Measurements from ENCODE around the gene ANXA2R. TPM values are rescaled to one million over a fixed set of nuclear protein-coding genes. Genes with fewer than 3 reads are reported as not detected.
A peak's percentile ranks its signal among the peaks of the same experiment; 100 is the strongest.

The ANXA2R gene
- total and polyA plus RNA-seq, 9 of the 15 experiments (the other 6 are each of a cell fraction or from before 2014, with no cell fraction given): 2.1 to 4.8 (median 3.4) TPM

GRCh38 chr5:43042626-43043399, 2.7 kb upstream of the ANXA2R start (continued):
- no peak for TF ChIP-seq USF2 (CRISPR knock-in tag; IDR thresholded peaks at IDR 0.05)
- peak; percentile 44; the same call in 1 of the 2 replicates for TF ChIP-seq POLR2AphosphoS5 (IDR thresholded peaks at IDR 0.05; ENCODE audit: control insufficient read depth, insufficient read depth, low read depth, low read length)
- TF ChIP-seq ZSCAN32 (CRISPR knock-in tag; IDR thresholded peaks at IDR 0.05): 0 out of 2 replicates have a peak, but pooled peaks have one; percentile 15
- peak; percentile 11; the same call in 1 of the 2 replicates for TF ChIP-seq ZNF124 (CRISPR knock-in tag; IDR thresholded peaks at IDR 0.05)
- TF ChIP-seq ZBTB17 (CRISPR knock-in tag; IDR thresholded peaks at IDR 0.05): peak; percentile 82; the same call in 1 of the 2 replicates
- TF ChIP-seq, protein P1, sequence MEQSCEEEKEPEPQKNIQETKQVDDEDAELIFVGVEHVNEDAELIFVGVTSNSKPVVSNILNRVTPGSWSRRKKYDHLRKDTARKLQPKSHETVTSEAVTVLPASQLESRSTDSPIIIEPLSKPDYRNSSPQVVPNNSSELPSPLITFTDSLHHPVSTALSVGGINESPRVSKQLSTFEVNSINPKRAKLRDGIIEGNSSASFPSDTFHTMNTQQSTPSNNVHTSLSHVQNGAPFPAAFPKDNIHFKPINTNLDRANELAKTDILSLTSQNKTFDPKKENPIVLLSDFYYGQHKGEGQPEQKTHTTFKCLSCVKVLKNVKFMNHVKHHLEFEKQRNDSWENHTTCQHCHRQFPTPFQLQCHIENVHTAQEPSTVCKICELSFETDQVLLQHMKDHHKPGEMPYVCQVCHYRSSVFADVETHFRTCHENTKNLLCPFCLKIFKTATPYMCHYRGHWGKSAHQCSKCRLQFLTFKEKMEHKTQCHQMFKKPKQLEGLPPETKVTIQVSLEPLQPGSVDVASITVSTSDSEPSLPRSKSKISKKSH (CRISPR knock-in tag; IDR thresholded peaks at IDR 0.05): no peak
- TF ChIP-seq NCOA2 (IDR thresholded peaks at IDR 0.05; ENCODE audit: partially characterized antibody in 2 of 2): no peak
- TF ChIP-seq ARHGAP35 (IDR thresholded peaks at IDR 0.05; ENCODE audit: partially characterized antibody): no peak
- no peak for TF ChIP-seq YBX1 (IDR thresholded peaks at IDR 0.05)
- no peak for TF ChIP-seq KAT8 (IDR thresholded peaks at IDR 0.05; ENCODE audit: low read depth)
- TF ChIP-seq NONO (IDR thresholded peaks at IDR 0.05; ENCODE audit: low read depth in 2 of 2, low read length in 1 of 2): 0 out of 4 replicates have a peak, but pooled peaks of 1 of the 2 experiments have one; percentile 55
- TF ChIP-seq RFX7 (CRISPR knock-in tag; IDR thresholded peaks at IDR 0.05): no peak
- TF ChIP-seq DACH1 (IDR thresholded peaks at IDR 0.05; ENCODE audit: partially characterized antibody): peak; percentile 74
- TF ChIP-seq, protein P2, sequence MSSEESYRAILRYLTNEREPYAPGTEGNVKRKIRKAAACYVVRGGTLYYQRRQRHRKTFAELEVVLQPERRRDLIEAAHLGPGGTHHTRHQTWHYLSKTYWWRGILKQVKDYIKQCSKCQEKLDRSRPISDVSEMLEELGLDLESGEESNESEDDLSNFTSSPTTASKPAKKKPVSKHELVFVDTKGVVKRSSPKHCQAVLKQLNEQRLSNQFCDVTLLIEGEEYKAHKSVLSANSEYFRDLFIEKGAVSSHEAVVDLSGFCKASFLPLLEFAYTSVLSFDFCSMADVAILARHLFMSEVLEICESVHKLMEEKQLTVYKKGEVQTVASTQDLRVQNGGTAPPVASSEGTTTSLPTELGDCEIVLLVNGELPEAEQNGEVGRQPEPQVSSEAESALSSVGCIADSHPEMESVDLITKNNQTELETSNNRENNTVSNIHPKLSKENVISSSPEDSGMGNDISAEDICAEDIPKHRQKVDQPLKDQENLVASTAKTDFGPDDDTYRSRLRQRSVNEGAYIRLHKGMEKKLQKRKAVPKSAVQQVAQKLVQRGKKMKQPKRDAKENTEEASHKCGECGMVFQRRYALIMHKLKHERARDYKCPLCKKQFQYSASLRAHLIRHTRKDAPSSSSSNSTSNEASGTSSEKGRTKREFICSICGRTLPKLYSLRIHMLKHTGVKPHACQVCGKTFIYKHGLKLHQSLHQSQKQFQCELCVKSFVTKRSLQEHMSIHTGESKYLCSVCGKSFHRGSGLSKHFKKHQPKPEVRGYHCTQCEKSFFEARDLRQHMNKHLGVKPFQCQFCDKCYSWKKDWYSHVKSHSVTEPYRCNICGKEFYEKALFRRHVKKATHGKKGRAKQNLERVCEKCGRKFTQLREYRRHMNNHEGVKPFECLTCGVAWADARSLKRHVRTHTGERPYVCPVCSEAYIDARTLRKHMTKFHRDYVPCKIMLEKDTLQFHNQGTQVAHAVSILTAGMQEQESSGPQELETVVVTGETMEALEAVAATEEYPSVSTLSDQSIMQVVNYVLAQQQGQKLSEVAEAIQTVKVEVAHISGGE (CRISPR knock-in tag; IDR thresholded peaks at IDR 0.05): no peak; a peak in 1 of 6 replicates
- TF ChIP-seq SPI1 (IDR thresholded peaks at IDR 0.05; ENCODE audit: borderline replicate concordance, low read depth, low read length): no peak
- TF ChIP-seq ZNF75A (CRISPR knock-in tag; IDR thresholded peaks at IDR 0.05): no peak
- TF ChIP-seq MNT (conservative IDR thresholded peaks at IDR 0.05): peak; percentile 67 to 77
- TF ChIP-seq, protein P3, sequence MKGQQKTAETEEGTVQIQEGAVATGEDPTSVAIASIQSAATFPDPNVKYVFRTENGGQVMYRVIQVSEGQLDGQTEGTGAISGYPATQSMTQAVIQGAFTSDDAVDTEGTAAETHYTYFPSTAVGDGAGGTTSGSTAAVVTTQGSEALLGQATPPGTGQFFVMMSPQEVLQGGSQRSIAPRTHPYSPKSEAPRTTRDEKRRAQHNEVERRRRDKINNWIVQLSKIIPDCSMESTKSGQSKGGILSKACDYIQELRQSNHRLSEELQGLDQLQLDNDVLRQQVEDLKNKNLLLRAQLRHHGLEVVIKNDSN (CRISPR knock-in tag; IDR thresholded peaks at IDR 0.05): peak; percentile 63
- no peak for TF ChIP-seq ZNF785 (CRISPR knock-in tag; IDR thresholded peaks at IDR 0.05)

All from K562 (cell line).